Caco-2 (cell line): Measurements from ENCODE around the gene HOXC9. TPM values are rescaled to one million over a fixed set of nuclear protein-coding genes. Genes with fewer than 3 reads are reported as not detected.

Experiments used
- microRNA-seq: library from miRNA; unstranded; fragments of <30 nt; microRNA quantifications from one replicate; pipeline ENCODE4 v1.2.0, GENCODE V29; 2022
- total RNA-seq: library from RNA; stranded (reverse); gene quantifications from 2 replicates; pipeline ENCODE4 v1.2.3, GENCODE V29; 2022

Gene HOXC9
- total RNA-seq, 1 experiment from 2014 or later = 2.9 TPM

Small RNA genes within 50 kb of the gene (microRNA-seq; reads per million reads assigned to microRNA genes)
- gene MIR196A2 (252 reads per million, percentile 78 among the genes with 10 or more reads in this experiment), gene MIR615 (531 reads per million, percentile 82 among the genes with 10 or more reads in this experiment)

Other genes starting within 250 kb of the HOXC9 start
- not detected in 2 replicates for gene CISTR, start 248.2 kb upstream of the HOXC9 start, total RNA-seq
- 6.4 and 7.3 TPM in 2 replicates for gene HOXC13, start 61.3 kb upstream of the HOXC9 start, total RNA-seq
- 9.4 and 10.3 TPM in 2 replicates for gene HOXC12, start 45.3 kb upstream of the HOXC9 start, total RNA-seq
- 1.7 and 2.2 TPM in 2 replicates for gene HOXC11, start 27.0 kb upstream of the HOXC9 start, total RNA-seq
- gene HOTAIR, start 25.2 kb upstream of the HOXC9 start, total RNA-seq = 1.6 and 1.9 TPM in 2 replicates
- gene HOXC10, start 15.0 kb upstream of the HOXC9 start, total RNA-seq = 4.0 and 4.5 TPM in 2 replicates
- 10.8 and 11.3 TPM in 2 replicates for gene HOXC8, start 8.8 kb downstream of the HOXC9 start, total RNA-seq
- gene HOXC6, start 28.3 kb downstream of the HOXC9 start, total RNA-seq = 10.2 and 12.1 TPM in 2 replicates
- gene HOXC5, start 32.9 kb downstream of the HOXC9 start, total RNA-seq = 3.4 and 3.6 TPM in 2 replicates
- gene HOXC4, start 53.7 kb downstream of the HOXC9 start, total RNA-seq = 2.9 and 4.1 TPM in 2 replicates
- 51.8 and 53.2 TPM in 2 replicates for gene SMUG1, start 188.8 kb downstream of the HOXC9 start, total RNA-seq